ENCODE results near the gene SMCHD1.

DNA sequence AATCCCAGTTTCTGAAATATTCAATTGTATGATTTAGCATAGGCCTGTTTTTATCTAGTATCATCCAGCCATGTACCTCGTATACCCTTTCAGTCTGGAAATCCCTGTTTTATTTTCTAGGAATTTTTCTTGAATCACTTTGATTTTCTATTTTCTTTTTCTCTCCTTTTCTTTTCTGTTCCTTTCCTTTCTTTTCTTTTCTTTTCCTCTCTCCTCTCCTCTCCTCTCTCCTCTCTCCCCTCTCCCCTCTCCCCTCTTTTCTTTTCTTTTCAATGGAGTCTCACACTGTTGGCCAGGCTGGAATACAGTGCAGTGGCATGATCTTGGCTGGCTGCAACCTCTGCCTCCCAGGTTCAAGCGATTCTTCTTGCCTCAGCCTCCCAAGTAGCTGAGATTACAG lies 63.5 kb downstream of the SMCHD1 start:
- TF ChIP-seq, protein P1, sequence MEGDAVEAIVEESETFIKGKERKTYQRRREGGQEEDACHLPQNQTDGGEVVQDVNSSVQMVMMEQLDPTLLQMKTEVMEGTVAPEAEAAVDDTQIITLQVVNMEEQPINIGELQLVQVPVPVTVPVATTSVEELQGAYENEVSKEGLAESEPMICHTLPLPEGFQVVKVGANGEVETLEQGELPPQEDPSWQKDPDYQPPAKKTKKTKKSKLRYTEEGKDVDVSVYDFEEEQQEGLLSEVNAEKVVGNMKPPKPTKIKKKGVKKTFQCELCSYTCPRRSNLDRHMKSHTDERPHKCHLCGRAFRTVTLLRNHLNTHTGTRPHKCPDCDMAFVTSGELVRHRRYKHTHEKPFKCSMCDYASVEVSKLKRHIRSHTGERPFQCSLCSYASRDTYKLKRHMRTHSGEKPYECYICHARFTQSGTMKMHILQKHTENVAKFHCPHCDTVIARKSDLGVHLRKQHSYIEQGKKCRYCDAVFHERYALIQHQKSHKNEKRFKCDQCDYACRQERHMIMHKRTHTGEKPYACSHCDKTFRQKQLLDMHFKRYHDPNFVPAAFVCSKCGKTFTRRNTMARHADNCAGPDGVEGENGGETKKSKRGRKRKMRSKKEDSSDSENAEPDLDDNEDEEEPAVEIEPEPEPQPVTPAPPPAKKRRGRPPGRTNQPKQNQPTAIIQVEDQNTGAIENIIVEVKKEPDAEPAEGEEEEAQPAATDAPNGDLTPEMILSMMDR (IDR thresholded peaks at IDR 0.05), result no peak
- TF ChIP-seq POLR2A (IDR thresholded peaks at IDR 0.05), result no peak

Measured in breast epithelium (tissue), 3 donors.